ENCODE results near the gene PLBD2.

The PLBD2 gene

DNA sequence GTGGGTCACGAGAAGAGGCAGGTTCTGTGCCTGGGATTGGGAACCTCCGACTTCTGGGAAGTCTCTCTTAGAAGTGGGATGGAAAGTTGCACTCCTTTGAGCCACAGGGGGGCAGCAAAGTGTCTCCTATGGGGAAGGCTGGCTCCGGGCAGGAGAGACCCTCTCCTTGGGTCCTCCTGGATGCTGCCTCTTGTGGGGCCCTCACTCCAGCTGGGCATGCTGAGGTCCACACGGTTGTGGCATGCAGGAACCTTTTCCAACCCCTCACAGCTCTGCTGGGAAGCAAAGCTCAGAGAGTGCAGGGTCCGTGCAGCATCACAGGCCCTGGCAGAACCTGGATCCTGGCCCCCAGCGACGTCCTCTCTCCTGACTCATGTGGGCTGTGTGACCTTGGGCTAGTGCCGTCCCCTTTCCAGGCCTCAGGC, 81.2 kb downstream of the PLBD2 start:
- Mint-ChIP-seq H3K4me3 (no peak overlapping the region), H3K27ac (no peak overlapping the region), H3K9me3 (no peaks in the 10 kb centered on the region), H3K27me3 (ENCODE audit: low read depth, poor library complexity) (peaks cover 23% of the 10 kb centered on the region), H3K36me3 (ENCODE audit: low read depth) (no peaks in the 10 kb centered on the region), H3K4me1 (peaks cover 6% of the 10 kb centered on the region)
- peak; percentile 77 for TF ChIP-seq CTCF (IDR thresholded peaks at IDR 0.05)
- DNase-seq = peak; percentile 83

DNA sequence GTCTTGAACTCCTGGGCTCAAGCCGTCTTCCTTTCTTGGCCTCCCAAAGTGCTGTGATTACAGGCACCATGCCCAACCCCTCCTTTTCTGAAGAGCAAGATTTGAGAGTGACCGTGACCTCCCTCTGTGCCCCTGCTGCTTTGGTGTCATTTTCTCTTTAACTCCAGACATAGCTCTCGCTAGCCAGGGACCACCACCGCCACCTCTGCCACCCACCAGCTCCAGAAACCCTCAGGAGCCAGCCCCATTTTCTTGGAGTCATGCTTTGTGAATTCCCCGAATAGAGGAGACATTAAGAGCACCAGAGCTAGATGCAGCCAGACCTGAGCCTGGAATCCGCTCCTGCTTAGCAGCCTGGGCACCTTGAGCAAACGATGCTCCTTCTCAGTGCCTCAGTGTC, 81.9 kb downstream of the PLBD2 start:
- DNase-seq = no peak
- peaks cover 6% of the 10 kb centered on the region for H3K4me1 Mint-ChIP-seq
- no peaks in the 10 kb centered on the region for H3K9me3 Mint-ChIP-seq
- no peaks in the 10 kb centered on the region for H3K36me3 Mint-ChIP-seq (ENCODE audit: low read depth)
- no peak overlapping the region for H3K4me3 Mint-ChIP-seq
- no peak for TF ChIP-seq CTCF (IDR thresholded peaks at IDR 0.05)
- H3K27me3 Mint-ChIP-seq (ENCODE audit: low read depth, poor library complexity) = peaks cover 28% of the 10 kb centered on the region
- H3K27ac Mint-ChIP-seq = no peak overlapping the region

All from nephron progenitor cell (in vitro differentiated cells).